ENCODE data around the gene TOP2B.

- TF ChIP-seq PBX3 (IDR thresholded peaks at IDR 0.05) (no peak), RFX5 (IDR thresholded peaks at IDR 0.05) (no peak), EP300 (IDR thresholded peaks at IDR 0.05) (no peak), POLR2A (IDR thresholded peaks at IDR 0.05; ENCODE audit: low read length) (no peak), RAD21 (conservative IDR thresholded peaks at IDR 0.05 in 1 of 2, IDR thresholded peaks at IDR 0.05 in 1 of 2) (no peak), REST (IDR thresholded peaks at IDR 0.05) (no peak), MAZ (IDR thresholded peaks at IDR 0.05; ENCODE audit: borderline replicate concordance, low read depth, low read length) (no peak), BHLHE40 (IDR thresholded peaks at IDR 0.05; ENCODE audit: low read depth, low read length) (no peak), NR3C1 (IDR thresholded peaks at IDR 0.05) (no peak), RARB (CRISPR knock-in tag; IDR thresholded peaks at IDR 0.05) (no peak), HDAC2 (IDR thresholded peaks at IDR 0.05) (no peak), RCOR1 (IDR thresholded peaks at IDR 0.05; ENCODE audit: low read depth, low read length) (no peak)
- TF ChIP-seq, protein P1, sequence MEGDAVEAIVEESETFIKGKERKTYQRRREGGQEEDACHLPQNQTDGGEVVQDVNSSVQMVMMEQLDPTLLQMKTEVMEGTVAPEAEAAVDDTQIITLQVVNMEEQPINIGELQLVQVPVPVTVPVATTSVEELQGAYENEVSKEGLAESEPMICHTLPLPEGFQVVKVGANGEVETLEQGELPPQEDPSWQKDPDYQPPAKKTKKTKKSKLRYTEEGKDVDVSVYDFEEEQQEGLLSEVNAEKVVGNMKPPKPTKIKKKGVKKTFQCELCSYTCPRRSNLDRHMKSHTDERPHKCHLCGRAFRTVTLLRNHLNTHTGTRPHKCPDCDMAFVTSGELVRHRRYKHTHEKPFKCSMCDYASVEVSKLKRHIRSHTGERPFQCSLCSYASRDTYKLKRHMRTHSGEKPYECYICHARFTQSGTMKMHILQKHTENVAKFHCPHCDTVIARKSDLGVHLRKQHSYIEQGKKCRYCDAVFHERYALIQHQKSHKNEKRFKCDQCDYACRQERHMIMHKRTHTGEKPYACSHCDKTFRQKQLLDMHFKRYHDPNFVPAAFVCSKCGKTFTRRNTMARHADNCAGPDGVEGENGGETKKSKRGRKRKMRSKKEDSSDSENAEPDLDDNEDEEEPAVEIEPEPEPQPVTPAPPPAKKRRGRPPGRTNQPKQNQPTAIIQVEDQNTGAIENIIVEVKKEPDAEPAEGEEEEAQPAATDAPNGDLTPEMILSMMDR (IDR thresholded peaks at IDR 0.05) = no peak
These were observed 43.6 kb downstream of the TOP2B start for GRCh38 chr3:25621087-25621486.

Data from A549 (cell line).